Osteoblast (primary cell): ENCODE data around the gene PIK3R3. TPM values are rescaled to one million over a fixed set of nuclear protein-coding genes. Genes with fewer than 3 reads are reported as not detected.

ENCODE experiments used
- DNase-seq: peaks from one replicate; pipeline ENCODE4 v3.0.0; 2011; ENCODE audit warnings: low spot score, mixed read lengths; ENCODE audit not compliant: insufficient read length; ENCODE audit errors: missing footprints
- H2AFZ ChIP-seq: 2 replicates; pipeline ENCODE4 v1.6.0; 2011; ENCODE audit warnings: mild to moderate bottlenecking, low read length
- H3K27ac ChIP-seq: 2 replicates; pipeline ENCODE4 v1.5.1; 2011; ENCODE audit warnings: mild to moderate bottlenecking, low read depth, low read length, moderate library complexity
- H3K27me3 ChIP-seq: 2 replicates; pipeline ENCODE4 v1.6.0; 2012; ENCODE audit warnings: mild to moderate bottlenecking, control low read depth, inconsistent platforms, low read length, moderate library complexity; ENCODE audit not compliant: insufficient read depth
- H3K36me3 ChIP-seq: 2 replicates; pipeline ENCODE4 v1.5.1; 2011; ENCODE audit warnings: mild to moderate bottlenecking, low read length, control low read depth, moderate library complexity; ENCODE audit not compliant: insufficient read depth
- H3K4me1 ChIP-seq: 2 replicates; pipeline ENCODE4 v1.5.1; 2011; ENCODE audit warnings: mild to moderate bottlenecking, low read length, control low read depth, moderate library complexity; ENCODE audit not compliant: insufficient read depth
- H3K4me2 ChIP-seq: 2 replicates; pipeline ENCODE4 v1.6.0; 2011; ENCODE audit warnings: mild to moderate bottlenecking, low read length; ENCODE audit not compliant: insufficient read depth
- H3K4me3 ChIP-seq: fragments of 200-600 bp; sonication (generic); 3 replicates; pipeline ENCODE4 v1.5.1; 2012; ENCODE audit warnings: mild to moderate bottlenecking, low read length, inconsistent platforms; ENCODE audit not compliant: insufficient read depth
- H3K79me2 ChIP-seq: 2 replicates; pipeline ENCODE4 v1.6.0; 2012; ENCODE audit warnings: mild to moderate bottlenecking, low read length, control low read depth, inconsistent platforms; ENCODE audit not compliant: insufficient read depth
- H3K9me3 ChIP-seq: 2 replicates; pipeline ENCODE4 v1.5.1; 2011; ENCODE audit warnings: low read depth, low read length, control low read depth
- H4K20me1 ChIP-seq: 2 replicates; pipeline ENCODE4 v1.6.0; 2012; ENCODE audit warnings: mild to moderate bottlenecking, low read length, control low read depth; ENCODE audit not compliant: insufficient read depth
- total RNA-seq: library from RNA; depleted of rRNA; stranded (reverse); fragments of >200 nt; gene quantifications from 2 replicates; pipeline ENCODE4 v1.2.3, GENCODE V29; 2012
- TF ChIP-seq, protein P1 (sequence below): IDR thresholded peaks from 2 replicates; pipeline ENCODE4 v1.5.1; 2011; ENCODE audit warnings: mild to moderate bottlenecking, low read depth, low read length, moderate library complexity; ENCODE audit errors: extremely low read depth

Gene PIK3R3
- total RNA-seq, 1 donor: 4.0 TPM

DNA sequence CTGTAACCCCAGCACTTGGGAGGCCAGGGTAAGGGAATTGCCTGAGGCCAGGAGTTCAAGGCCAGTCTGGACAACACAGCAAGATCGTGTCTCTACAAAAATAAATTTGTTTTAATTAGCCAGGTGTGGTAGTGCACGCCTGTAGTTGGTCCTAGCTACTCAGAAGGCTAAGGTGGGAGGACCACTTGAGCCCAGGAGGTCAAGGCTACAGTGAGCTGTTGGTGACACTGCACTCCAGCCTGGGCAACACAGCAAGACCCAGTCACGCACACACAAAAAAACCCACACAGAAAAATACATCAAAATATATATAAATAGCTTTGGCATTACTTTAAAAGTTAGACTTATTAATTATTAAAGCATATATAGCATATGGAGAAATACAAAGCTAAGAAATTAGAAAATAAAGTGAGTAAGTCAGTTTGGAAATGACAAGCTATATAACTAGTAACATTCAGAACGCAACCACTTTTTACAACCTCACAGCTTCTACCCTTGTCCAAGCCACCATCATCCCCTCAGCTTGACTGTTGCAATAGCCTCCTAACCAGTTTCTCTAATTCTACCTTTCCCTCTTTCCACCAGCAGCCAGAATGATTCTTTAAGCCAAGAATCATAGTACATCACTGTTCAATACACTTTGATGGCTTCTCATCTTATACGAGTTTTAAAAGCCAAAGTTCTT is 14.5 kb downstream of the PIK3R3 start:
- Histone ChIP-seq H3K9me3 (no peaks in the 10 kb centered on the region), H4K20me1 (no peaks in the 10 kb centered on the region), H2AFZ (no peak overlapping the region), H3K27ac (no peak overlapping the region), H3K4me3 (no peak overlapping the region), H3K4me2 (no peak overlapping the region), H3K27me3 (no peaks in the 10 kb centered on the region), H3K4me1 (no peaks in the 10 kb centered on the region), H3K36me3 (no peaks in the 10 kb centered on the region), H3K79me2 (no peaks in the 10 kb centered on the region)
- DNase-seq: no peak
- TF ChIP-seq, protein P1, sequence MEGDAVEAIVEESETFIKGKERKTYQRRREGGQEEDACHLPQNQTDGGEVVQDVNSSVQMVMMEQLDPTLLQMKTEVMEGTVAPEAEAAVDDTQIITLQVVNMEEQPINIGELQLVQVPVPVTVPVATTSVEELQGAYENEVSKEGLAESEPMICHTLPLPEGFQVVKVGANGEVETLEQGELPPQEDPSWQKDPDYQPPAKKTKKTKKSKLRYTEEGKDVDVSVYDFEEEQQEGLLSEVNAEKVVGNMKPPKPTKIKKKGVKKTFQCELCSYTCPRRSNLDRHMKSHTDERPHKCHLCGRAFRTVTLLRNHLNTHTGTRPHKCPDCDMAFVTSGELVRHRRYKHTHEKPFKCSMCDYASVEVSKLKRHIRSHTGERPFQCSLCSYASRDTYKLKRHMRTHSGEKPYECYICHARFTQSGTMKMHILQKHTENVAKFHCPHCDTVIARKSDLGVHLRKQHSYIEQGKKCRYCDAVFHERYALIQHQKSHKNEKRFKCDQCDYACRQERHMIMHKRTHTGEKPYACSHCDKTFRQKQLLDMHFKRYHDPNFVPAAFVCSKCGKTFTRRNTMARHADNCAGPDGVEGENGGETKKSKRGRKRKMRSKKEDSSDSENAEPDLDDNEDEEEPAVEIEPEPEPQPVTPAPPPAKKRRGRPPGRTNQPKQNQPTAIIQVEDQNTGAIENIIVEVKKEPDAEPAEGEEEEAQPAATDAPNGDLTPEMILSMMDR: no peak

DNA sequence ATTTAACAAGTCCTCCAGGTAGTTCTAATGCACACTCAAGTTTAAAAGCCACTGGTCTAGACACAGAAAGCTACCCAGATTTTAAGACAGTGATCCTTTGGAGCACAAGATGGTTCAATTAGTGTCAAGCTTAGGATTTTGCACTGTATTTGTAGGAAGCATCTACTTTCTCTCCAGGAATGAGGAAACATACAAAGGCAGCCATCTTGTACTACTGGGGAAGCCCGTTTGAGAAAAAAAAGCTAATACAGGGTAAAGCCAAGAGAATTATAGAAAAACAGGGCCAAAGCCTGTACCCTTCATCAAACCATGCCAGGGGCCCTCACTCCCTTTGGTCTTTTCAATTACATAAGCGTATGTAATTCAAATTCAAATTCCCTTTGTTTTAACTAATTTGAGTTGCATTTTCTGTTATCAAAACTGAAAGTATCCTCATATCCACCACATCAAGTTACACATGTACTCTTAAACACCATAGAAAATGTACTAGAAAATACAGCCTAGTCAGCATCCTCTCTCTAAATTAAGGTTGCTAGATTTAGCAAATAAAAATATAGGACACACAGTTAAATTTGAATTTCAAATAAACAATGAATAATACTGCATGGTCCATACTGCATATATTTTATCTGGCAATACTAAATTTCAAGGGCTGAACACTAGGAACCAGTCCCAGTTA is 17.4 kb downstream of the PIK3R3 start:
- no peaks in the 10 kb centered on the region for H3K36me3 ChIP-seq
- H3K79me2 ChIP-seq: no peaks in the 10 kb centered on the region
- DNase-seq: no peak
- no peaks in the 10 kb centered on the region for H4K20me1 ChIP-seq
- H3K27me3 ChIP-seq: no peaks in the 10 kb centered on the region
- H3K9me3 ChIP-seq: no peaks in the 10 kb centered on the region
- H3K4me2 ChIP-seq: peak overlapping the region; percentile 75
- peak overlapping the region; percentile 90 for H2AFZ ChIP-seq
- peak overlapping the region; percentile 46 for H3K4me3 ChIP-seq
- no peak overlapping the region for H3K27ac ChIP-seq
- TF ChIP-seq, protein P1: no peak
- H3K4me1 ChIP-seq: no peaks in the 10 kb centered on the region

DNA sequence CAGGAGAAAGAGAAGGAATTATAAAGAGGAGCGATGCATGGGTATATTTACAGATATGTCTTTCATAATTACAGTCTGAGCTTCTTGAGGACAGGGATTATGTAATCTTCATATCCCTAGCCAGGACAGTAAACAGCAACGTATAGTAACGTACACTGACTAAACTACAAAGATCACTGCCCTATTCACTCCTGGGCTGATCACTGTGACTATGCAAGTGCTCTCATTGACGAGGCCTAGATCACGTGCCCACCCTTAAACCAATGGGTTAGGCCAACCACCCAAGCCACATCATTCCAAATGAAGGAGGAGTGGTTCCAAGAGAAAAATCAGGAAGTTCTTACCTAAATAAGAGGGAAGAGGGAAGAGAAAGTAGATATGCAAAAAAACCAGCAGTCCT is 18.5 kb downstream of the PIK3R3 start:
- no peaks in the 10 kb centered on the region for H3K79me2 ChIP-seq
- peak overlapping the region; percentile 90 for H2AFZ ChIP-seq
- no peak for DNase-seq
- H3K27ac ChIP-seq: no peak overlapping the region
- H3K36me3 ChIP-seq: no peaks in the 10 kb centered on the region
- H4K20me1 ChIP-seq: no peaks in the 10 kb centered on the region
- H3K4me2 ChIP-seq: no peak overlapping the region
- TF ChIP-seq, protein P1: no peak
- no peaks in the 10 kb centered on the region for H3K27me3 ChIP-seq
- H3K4me3 ChIP-seq: no peak overlapping the region
- no peaks in the 10 kb centered on the region for H3K9me3 ChIP-seq
- H3K4me1 ChIP-seq: no peaks in the 10 kb centered on the region

DNA sequence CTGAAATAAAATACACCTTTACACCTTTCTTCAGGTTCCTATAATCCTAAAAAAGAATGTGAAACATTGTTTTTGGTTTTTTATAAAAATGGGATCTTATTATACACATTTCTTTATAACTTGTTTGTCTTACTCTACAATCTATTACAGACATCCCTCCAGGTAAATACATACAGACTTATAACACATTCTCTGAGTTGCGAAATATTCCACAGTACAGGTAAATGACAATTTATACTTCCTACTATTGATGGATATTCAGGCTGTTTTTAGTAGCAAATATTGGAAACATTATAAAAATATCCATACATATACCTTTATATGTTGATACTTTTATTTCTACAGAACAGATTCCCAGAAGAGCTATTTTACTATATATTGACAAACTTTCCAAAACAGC is 20.3 kb downstream of the PIK3R3 start:
- Histone ChIP-seq H3K36me3 (no peaks in the 10 kb centered on the region), H3K9me3 (no peaks in the 10 kb centered on the region), H3K4me3 (no peak overlapping the region), H3K4me1 (no peaks in the 10 kb centered on the region), H4K20me1 (no peaks in the 10 kb centered on the region), H3K79me2 (no peaks in the 10 kb centered on the region), H3K4me2 (no peak overlapping the region), H2AFZ (no peak overlapping the region), H3K27me3 (no peaks in the 10 kb centered on the region), H3K27ac (no peak overlapping the region)
- DNase-seq: no peak
- TF ChIP-seq, protein P1: no peak
